Left lung (tissue), 10 donors: Measurements from ENCODE around the gene FAM221B. TPM values are rescaled to one million over a fixed set of nuclear protein-coding genes. Genes with fewer than 3 reads are reported as not detected.

Experiments used
- ATAC-seq: fragments of 200-7000 bp; cut with Tn5 transposase; one replicate; pipeline ENCODE4 v1.9.1; 2020; ENCODE audit warnings: moderate library complexity
- DNase-seq, 4 donors: peaks; one replicate each; pipeline ENCODE4 v3.0.0-alpha.2; 2013 to 2020
- H3K27ac ChIP-seq, 2 donors: fragments of 200-600 bp; sonication (generic) in 1 of 2; one replicate each; pipeline versions ENCODE4 v1.5.0 to v1.8.0; 2020 to 2021
- H3K27me3 ChIP-seq, 2 donors: fragments of 200-600 bp; sonication (generic) in 1 of 2; one replicate each; pipeline versions ENCODE4 v1.5.0 to v1.8.0; 2020 to 2021
- H3K36me3 ChIP-seq, 2 donors: fragments of 200-600 bp; sonication (generic) in 1 of 2; one replicate each; pipeline versions ENCODE4 v1.5.0 to v1.8.0; 2020 to 2021
- H3K4me1 ChIP-seq, 2 donors: fragments of 200-600 bp; one replicate each; pipeline ENCODE4 v1.8.0; 2021
- H3K4me3 ChIP-seq, 2 donors: fragments of 200-600 bp; sonication (generic) in 1 of 2; one replicate each; pipeline versions ENCODE4 v1.5.0 to v1.8.0; 2020 to 2021; ENCODE audit warnings: mild to moderate bottlenecking in 1 of 2
- H3K9me3 ChIP-seq, 2 donors: fragments of 200-600 bp; sonication (generic) in 1 of 2; one replicate each; pipeline versions ENCODE4 v1.5.0 to v1.8.0; 2020 to 2021
- CTCF ChIP-seq, 2 donors: fragments of 200-600 bp; sonication (generic) in 1 of 2; IDR thresholded peaks; one replicate each; pipeline versions ENCODE4 v1.5.0 to v1.8.0; 2021; ENCODE audit warnings: antibody characterized with exemption in 2 of 2
- intact Hi-C, 2 donors: fragments of 100-400 bp; cut with DNase I; formaldehyde crosslinking; loops; one replicate each; pipeline versions ENCODE4 v1.11.2 to v1.14.2; 2022
- polyA plus RNA-seq, 6 donors: library from polyadenylated mRNA; unstranded; fragments of 120-200 nt; gene quantifications; one replicate each; pipeline ENCODE4 v1.2.1, GENCODE V29; 2013; ENCODE audit not compliant: insufficient read length in 6 of 6
- total RNA-seq, 2 donors: library from RNA; stranded (reverse); fragmentation: NEBNext Ultra II Directional; extraction: Animal tissue kit (Norgen Biotek cat#: 25700); gene quantifications; one replicate each; pipeline ENCODE4 v1.2.1, GENCODE V29; 2021
- donor health status: DM: no; HTN: yes; CAD: no.
- donor health status: DM: no; HTN: no; CAD: no.

Gene FAM221B
- total and polyA plus RNA-seq, 8 donors: 0.24 to 0.90 (median 0.39) TPM; not detected in 2

- Histone ChIP-seq H3K36me3 (no peaks in the 10 kb centered on the region), H3K27me3 (peaks cover 0 to 14% of the 10 kb centered on the region in 2 donors), H3K4me1 (peaks cover 9 to 22% of the 10 kb centered on the region in 2 donors), H3K27ac (no peak overlapping the region), H3K9me3 (no peaks in the 10 kb centered on the region), H3K4me3 (no peak overlapping the region)
- TF ChIP-seq CTCF (IDR thresholded peaks at IDR 0.05): no peak
- ATAC-seq (no peak), DNase-seq (no peak)
- intact Hi-C loops: loop anchor here in 1 of 2 donors (5.0 kb wide), 1 partner anchor 33 kb away; no protein-coding TSS in a partner anchor
Observed at GRCh38 chr9:35789541-35789940, 39.0 kb downstream of the FAM221B start.

- Histone ChIP-seq H3K27me3 (no peaks in the 10 kb centered on the region), H3K4me3 (no peak overlapping the region), H3K36me3 (no peaks in the 10 kb centered on the region), H3K9me3 (no peaks in the 10 kb centered on the region), H3K27ac (no peak overlapping the region), H3K4me1 (no peaks in the 10 kb centered on the region)
- intact Hi-C loops: no loop called here
- ATAC-seq: no peak
- no peak for TF ChIP-seq CTCF (IDR thresholded peaks at IDR 0.05)
- no peak for DNase-seq
Observed at GRCh38 chr9:35783418-35783817, 45.1 kb downstream of the FAM221B start.

- TF ChIP-seq CTCF (IDR thresholded peaks at IDR 0.05): no peak
- H3K27me3 ChIP-seq: no peaks in the 10 kb centered on the region
- H3K4me1 ChIP-seq: no peaks in the 10 kb centered on the region
- ATAC-seq (no peak), DNase-seq (no peak)
- no peaks in the 10 kb centered on the region for H3K36me3 ChIP-seq
- no peaks in the 10 kb centered on the region for H3K9me3 ChIP-seq
- no peak overlapping the region for H3K4me3 ChIP-seq
- H3K27ac ChIP-seq: no peak overlapping the region
- intact Hi-C loops: no loop called here
Observed at GRCh38 chr9:35781066-35781465, 47.5 kb downstream of the FAM221B start.

GRCh38 chr9:35778496-35778895 is 50.0 kb downstream of the FAM221B start:
- DNase-seq (no peak), ATAC-seq (no peak)
- intact Hi-C loops: no loop called here
- Histone ChIP-seq H3K4me3 (no peak overlapping the region), H3K9me3 (no peaks in the 10 kb centered on the region), H3K27me3 (no peaks in the 10 kb centered on the region), H3K4me1 (peaks cover 0 to 8% of the 10 kb centered on the region in 2 donors), H3K36me3 (no peaks in the 10 kb centered on the region), H3K27ac (no peak overlapping the region)
- no peak for TF ChIP-seq CTCF (IDR thresholded peaks at IDR 0.05)

- TF ChIP-seq CTCF (IDR thresholded peaks at IDR 0.05): no peak
- peaks cover 9 to 20% of the 10 kb centered on the region in 2 donors for H3K4me1 ChIP-seq
- DNase-seq (no peak), ATAC-seq (no peak)
- H3K27me3 ChIP-seq: no peaks in the 10 kb centered on the region
- H3K4me3 ChIP-seq: no peak overlapping the region
- intact Hi-C loops: no loop called here
- no peaks in the 10 kb centered on the region for H3K36me3 ChIP-seq
- no peak overlapping the region for H3K27ac ChIP-seq
- no peaks in the 10 kb centered on the region for H3K9me3 ChIP-seq
Observed at GRCh38 chr9:35776018-35776417, 52.5 kb downstream of the FAM221B start.
